Dedifferentiated amniotic fluid mesenchymal stem cell (primary cell): ENCODE data around the gene EPHA4.

Source experiments
- DNase-seq: peaks from one replicate; pipeline ENCODE4 v3.0.0-alpha.2; 2016; ENCODE audit errors: extremely low spot score

EPHA4 gene

DNA sequence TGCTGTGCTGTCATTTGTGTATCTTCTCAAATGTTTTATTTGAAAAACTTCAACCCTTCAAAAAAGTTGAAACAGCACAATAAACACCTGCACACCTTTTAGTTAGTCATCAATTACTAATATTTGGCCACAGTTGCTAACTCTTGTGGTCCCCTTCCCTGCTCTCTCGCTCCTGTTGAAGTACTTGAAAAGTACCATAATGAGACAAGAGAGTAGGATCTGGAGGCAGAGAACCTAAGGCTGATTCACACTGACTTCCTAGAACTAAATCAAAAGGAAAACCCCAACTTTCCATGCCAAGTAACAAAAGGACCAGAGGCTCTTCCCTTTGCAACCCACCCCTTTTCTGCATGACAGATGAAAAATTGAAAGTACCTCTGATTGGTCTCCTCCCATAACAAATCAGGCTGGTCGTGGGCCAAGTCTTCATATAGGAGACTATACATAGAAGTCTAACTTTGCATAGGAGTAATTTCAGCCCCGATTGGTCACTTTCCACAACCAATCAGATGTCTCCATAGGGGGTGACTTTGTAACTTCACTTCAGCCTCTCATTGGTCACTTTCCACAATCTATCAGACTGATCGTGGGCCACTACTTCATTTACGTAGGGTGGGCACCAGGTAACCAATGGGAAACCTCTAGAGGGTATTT is 179.7 kb downstream of the EPHA4 start:
- DNase-seq: no peak

DNA sequence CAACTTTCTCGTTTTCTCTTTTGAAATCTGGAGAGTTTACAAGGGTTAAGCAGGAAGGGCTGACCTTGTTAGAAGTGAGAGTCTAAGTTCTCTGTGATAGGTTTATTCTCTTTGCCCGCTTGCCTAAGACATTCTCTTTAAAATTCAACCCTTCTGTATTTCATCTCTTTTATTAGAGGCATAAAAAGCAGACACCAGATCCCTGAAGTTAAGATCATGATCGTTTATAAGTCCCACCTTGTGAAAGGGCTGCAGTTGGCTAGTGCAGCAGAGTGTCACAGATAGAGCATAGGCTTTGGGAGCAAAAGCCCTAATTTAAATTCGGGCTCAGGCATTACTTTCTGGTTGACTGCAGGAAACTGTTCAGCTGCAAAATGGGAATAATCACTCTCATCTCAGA is 181.2 kb downstream of the EPHA4 start:
- no peak for DNase-seq

DNA sequence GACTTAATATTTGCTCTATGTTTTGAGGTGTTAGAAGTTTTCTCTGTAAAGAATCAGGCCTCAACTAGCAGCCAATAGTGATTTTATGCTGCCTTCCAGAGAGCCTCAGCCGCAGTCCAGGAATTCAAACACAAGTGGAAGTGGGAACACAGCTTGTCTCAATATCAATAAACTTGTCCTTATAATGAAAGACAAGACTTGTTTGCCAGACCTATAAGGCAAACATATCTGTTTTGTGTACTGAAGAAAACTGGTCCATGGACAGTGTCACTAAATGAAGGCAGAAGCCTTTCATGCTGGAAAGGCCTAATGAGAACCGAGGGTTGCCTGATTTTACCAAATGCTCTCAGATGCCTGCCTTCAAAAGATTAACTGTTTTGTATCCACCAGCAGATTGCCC is 182.2 kb downstream of the EPHA4 start:
- no peak for DNase-seq

DNA sequence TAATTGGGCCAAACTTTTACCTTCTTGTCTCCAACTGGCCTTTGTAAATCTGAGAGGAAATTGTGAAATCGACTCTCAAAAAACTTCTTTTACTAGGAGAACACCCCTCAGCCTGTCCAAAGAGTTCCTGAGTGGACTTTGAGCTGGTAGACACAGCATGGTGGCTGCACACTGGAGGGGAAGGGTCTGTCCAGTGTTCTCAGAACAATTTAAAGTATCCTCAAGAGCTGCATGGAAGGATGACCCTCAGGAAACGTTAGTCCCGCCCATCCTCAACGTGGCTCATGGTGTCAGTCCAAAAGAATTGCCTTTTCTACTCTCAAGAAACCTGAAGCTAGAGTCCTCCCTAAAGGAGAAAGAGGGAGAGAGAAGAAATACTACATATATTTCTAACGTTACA is 182.7 kb downstream of the EPHA4 start:
- no peak for DNase-seq

DNA sequence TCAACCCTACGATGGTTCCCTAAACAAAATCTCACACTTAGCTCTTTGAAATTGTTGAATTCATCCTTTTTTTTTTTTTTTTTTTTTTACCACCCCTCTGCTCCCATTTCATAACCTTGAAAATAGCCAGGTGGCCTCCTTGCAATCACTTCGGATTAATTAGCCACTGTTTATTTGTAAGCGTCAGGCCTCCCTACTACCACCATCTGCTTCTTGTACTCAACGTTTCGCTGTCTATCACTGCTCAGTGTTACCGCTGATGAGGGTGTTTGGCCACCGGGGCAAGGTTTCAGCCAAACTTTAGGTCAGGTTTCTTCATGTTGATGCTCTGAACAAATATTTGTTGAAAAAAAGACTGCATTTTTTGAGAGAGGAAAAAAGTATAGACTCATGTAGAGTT is 183.2 kb downstream of the EPHA4 start:
- no peak for DNase-seq

DNA sequence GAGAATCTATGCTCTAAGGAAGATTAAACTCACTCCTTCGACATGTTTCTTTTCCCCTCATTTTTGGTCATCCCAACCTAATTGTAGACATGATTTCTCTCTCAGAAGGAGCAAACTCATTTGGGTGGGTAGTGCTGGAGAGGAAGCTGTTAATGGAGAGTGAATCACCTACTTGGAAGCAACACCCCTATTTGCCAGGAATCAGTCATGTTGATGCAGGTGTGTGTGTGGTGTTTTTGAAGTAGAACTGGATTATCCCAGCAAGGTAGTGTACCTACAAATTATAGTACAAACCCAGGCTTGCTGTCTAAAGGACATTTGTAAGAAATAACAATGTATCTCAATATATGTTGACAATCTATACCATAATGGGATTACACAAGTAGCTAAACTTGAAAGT is 186.4 kb downstream of the EPHA4 start:
- DNase-seq: no peak

DNA sequence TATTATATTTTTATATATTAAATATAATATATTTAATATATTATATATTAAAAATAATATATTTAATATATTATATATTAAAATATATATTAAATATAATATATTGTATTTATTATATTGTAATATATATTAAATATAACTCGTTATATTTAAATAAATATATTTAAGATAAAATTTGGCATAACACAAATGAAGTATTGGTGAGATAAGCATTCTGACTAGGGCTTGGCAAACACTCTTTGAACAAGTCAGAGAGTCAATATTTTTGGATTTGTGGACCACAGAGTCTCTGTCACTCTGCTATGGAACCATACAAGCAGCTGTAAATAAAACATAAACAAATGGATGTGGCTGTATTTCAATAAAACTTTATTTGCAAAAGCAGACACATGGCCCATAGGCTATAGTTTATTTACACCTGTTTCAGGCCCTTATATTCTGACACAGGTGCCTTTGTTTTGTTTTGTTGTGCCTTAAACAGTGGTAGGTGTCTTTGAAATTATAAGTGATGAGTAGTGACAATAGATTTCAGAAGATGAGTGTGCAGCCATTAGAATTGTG is 190.1 kb downstream of the EPHA4 start:
- no peak for DNase-seq

DNA sequence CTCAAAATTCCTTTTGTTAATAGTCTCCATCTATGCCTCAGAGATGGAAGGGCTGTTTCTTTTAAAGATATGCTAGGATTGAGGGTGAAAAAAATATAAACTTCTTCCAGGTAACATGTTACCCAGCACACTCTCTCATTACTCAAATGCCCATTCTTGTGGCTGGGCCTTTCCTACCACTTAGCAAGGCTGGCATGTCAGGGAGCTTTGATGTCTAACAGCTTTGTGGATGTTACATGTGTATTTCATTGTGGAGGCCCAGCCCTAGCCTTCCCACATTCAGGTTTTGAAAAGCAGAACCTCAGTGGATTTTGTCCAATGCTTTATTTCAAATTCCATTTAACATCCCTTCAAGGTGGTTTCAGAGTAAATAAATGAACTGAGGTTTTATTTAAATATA is 191.4 kb downstream of the EPHA4 start:
- no peak for DNase-seq

DNA sequence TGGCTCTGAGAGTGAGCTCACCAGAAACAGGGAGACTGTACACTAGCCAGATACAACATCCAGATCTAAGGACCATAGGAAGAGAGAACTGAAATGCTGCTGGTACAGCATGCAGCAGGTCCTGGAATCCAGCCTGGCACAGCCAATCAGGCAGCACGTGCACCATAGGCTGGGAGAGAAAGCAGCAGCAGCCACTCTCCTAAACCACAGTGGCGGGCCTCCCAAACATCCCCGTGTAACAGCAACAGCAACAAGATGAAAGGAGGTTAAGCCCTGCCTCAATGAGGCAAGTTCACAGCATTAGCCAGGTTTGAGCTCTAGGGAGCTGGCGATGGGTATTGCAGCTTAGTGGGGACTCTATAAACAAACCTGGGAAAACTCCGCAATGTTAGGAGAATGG is 192.0 kb downstream of the EPHA4 start:
- no peak for DNase-seq

DNA sequence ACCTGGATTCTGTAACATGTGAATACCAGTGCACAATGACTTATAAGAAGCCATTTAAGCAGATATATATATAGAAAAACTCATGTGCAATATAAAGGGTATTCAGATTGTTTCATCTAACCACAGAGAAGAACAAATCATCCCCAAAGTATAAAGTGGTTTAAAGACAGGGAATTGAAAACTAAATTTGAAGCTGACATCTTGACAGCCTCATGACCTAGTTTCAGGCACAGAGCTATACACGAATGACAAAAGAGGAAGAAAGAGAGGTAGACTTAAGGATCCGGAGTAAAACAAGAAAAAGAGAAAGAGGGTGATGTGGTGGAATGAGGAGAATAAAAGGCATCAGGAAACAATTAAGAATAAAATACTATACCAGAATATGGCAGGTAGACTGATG is 194.5 kb downstream of the EPHA4 start:
- no peak for DNase-seq

DNA sequence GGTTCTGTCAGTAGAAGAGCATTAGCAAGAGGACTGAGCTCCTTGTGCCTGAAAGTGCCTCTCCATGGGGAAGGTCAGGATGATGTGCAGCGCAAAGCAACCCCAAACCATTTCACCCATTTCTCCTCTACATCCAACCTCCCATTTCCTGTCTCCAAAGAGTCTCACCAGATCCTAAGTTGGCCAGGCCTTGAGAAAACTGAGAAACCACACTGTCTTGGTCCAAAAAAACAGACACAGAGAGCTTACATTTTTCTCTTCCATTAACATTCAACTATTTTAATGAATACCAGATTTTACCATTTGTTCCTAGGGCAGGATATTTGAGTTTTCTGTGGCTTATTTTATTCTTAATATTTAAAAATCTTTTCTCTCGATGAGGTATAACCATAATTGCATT is 195.0 kb downstream of the EPHA4 start:
- DNase-seq: no peak

DNA sequence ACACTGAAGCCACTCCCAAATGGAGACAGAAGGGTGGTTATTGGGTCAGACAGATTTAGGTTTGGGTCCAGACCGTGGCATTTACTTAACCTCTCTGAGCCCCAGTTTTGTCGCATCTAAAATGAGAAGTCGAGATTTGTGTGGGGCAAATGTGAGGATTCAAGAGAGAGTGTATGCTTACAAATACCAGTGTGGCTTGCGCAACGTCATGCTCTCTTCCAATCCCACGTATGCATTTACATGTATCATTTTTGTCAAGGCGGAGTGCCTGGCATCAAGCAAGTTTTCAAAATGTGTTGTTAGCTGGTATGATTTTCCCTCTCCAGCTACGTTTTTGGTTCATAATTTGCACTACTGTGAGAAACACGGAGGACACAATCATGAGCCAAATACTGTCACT is 197.9 kb downstream of the EPHA4 start:
- no peak for DNase-seq

DNA sequence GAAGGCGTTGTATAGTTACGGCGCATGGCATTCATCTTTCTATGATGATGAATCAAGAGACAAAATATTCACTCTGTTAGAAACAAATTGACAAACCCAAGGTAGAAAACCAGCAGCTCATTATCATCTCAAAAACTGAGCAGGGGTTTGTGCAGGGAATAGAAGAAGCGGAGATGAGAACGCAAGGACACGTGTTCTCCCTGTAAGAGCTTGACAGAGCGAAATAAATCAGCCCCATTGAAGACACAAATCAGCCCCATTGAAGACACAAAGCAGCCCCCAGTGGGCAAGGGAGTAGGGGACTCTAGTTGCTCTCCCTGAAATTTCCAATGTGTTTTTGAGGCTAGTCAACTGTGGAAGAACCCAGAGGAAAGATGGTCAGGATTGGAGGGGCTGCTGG is 199.2 kb downstream of the EPHA4 start:
- no peak for DNase-seq

DNA sequence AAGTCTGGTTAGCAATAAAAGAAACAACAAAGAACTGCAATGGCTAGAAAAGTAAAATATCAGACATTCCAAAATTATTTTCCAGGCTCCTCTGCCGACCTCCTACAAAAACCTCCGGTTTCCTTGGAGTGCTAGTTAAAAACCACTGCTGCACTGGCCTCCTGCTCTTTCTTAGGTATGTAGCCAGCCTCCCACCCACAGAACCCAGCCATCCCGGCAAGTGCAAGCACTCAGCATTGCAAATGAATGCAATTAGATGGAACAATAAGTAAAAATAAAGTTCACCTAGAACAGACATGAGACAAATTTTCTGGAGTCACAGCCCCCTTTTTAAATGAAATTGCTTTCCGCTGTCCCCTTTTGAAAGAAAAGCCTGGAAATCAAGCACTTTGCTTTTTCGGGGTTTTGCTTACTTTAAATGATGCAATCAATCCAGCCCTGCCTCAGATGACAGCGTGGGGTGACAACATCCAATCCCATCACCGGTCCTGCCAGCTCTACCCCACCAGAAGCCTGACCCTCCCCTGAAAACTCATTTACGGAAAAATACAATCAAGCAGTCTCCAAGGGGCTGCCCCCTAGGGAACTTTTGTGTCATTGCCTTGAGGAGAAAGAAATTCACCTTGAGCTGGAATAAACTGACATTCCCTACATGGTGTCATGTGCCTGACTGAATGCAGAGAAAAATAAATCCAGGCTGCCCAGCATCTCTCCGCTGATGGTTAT is 199.8 kb downstream of the EPHA4 start:
- DNase-seq: no peak

DNA sequence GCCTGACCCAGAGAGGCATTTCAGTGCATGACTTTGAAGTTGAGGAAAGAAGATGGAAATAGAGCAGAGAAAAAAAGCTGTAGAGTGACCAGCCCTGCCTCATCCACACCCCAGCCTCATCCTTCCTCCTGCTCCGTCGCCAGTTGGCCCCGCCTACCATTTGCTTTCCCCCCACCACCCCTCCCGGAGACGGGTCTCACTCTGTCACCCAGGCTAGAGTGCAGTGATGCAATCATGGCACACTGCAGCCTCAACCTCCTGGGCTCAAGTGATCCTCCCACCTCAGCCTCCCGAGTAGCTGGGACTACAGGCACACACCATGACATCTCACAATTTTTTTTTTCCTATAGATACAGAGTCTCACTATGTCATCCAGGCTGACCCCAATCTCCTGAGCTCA is 200.8 kb downstream of the EPHA4 start:
- DNase-seq: no peak

DNA sequence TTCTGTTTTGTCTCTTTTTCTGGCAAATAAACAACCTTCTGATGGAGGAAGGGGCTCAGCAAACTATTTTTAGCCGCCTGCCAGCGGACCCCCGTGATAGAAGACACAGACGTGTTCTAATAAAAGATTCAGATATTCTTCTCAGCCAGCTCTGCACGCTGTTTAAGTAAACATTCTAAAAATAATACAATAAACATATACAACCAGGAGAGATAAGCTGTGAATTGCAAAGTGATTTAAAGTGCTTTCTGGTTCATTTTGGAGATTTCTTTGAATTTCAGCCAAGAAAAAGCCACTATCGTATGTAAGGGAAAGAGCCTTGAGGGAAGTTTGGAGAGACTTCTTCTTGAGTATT is 201.3 kb downstream of the EPHA4 start:
- no peak for DNase-seq

DNA sequence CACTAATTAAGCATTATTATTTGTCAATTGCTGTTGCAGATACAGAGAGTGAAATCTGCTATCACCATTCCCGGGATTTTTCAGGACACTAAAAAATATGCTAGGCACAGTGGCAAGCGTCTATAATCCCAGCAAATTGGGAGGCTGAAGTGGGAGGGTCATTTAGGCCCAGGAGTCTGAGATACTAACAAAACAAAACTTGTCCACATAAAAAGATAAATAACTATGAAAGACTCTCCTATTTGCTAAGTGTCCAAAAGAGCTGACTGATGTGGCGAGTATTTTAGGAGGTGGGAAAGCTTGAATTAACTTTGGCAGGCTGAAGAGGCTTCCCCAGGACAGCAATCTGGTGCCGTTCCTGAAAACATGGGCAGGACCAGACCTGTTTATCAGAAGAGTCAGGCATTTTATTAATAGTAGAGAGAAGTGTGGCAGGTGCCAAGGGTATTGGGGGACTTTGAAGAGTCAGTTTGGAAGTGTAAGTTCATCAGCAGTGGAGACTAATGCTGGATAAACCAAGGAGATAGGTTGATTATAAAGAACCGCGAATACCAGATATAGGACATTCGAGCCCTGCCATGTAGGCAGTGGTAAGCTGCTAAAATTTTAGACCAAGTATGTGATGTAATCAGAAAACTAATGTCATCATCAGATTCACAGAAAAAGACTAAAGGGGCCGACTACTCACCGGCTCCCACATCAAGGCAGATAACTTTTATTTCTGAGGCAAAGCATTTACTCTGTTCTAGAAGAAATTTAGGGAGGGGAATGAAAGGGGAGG is 201.8 kb downstream of the EPHA4 start:
- DNase-seq: no peak
